GM21447 (cell line): ENCODE measurements around the gene ZNF121.
A peak's percentile ranks its signal among the peaks of the same experiment; 100 is the strongest.
"Not testable (repeated sequence)": the region's sequence is repeated elsewhere in the genome, so short reads cannot be mapped to it uniquely, and the experiment has no call there.

Experiments used
- ATAC-seq: cut with Tn5 transposase; IDR thresholded peaks from one replicate; pipeline ENCODE4 v1.9.1; 2021; ENCODE audit not compliant: unreplicated experiment

Gene ZNF121

DNA sequence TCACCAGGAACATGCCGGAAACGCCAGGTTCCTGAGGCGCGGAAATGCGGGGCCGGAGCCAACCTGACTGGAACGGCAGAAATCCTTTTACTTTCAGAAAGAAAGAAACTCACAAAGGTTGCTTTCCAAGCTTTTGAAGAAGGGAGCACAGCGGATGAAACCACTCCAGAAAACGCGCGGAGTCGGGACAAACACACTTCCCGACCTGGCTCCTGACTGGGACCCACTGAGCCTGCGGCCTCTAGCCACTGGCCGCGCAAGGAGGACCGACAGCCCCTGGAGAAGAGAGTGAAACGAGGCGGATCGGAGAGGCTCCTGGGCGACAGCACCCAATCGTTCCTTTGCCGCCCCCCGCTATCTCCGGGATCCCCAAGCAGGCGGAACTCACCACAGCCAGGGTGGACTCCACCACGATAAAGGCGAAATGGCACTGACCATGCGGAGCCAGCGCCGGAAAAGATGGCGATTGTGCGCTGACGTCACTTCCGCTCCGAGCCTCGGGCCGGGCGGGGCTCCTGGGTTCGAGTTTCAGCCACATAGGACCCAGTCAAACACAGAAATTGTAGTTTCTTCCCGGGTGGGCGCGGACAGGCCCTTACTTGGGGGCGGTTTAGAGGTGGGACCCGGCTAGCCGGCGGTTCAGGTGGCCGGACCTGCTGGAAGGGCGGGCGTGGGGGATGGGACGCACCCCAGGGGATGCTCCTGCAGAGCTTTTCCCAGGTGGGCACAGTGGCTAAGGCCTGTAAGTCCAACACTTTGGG lies at the start of gene ZNF121:
TSS of gene ZNF121 (minus strand) at position 432 of the 761 bp plus-strand sequence. CDS start 16,407 bp downstream, outside the sequence.
- ATAC-seq, result peak; percentile 76

DNA sequence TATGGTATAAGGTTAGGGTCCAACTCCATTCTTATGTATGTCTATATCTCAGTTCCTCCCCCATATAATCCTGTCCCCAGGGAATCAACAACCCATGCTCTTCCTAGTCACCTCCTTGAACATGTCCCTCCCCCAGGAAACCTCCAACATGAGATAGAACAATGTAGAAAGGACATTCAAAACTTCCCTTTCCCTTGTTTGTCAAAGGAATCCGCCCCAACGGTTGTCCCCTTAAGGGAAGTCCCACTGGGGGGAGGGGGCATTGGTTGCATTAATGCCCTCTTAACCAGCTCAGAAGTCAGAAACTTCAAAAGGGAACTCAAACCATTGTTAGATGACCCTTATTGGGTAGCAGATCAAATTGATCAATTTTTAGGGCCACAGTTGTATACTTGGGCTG lies 43.6 kb upstream of the ZNF121 start:
- no peak for ATAC-seq

DNA sequence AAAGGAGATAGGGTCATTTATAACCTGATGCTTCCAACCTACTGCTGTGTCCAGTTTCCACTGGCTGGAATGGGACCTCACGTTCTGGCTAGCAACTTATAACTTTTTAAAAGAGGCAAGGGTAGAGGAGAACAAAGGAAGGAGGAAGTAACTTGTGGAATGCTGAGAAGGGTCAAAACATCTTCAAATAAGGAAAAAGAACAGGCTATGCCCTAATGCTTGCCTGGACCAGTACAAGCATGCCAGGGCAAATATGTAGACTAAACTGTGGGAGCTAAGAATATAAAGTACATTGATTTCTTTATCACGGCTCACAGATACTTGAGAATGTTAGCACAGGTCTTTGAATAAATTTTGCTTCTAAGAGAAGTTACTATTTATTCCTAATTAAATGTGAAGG lies 38.2 kb upstream of the ZNF121 start:
- no peak for ATAC-seq

DNA sequence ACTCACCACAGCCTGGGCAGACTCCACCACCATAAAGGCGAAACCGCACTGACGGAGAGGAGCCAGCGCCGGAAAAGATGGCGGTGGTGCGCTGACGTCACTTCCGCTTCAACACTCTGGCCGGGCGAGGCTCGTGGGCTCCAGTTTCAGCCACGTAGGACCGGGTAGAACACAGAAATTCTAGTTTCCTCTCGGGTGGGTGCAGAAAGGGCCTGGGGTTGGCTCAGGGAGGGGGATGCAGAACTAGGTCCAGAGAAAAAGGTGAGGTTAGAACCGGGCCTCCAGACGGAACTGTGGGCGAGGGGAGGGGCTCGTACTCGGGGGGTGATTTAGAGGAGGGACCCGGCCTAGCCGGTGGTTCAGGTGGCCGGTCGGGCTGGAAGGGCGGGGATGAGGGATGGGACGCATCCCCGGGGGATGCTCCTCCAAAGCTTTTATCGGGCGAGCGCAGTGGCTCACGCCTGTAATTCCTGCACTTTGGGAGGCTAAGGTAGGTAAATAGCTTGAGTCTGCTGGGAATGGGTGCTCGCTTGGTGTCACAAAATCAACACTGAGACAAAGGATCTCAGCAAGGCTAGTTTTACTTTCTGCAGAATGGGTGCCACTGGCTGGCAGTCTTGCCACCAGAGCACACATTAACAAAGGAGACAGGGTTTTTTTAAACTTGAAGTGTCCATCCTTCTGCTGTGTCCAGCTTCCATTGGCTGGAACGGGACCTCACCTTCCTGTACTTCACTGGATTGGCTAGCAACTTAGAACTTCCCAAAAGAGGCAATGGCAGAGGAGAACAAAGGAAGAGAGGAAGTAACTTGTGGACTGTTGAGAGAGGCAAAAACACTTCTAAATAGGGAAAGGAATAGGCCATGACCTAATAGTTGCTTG lies 37.1 kb upstream of the ZNF121 start, which contains the start of gene ZNF561:
TSS of gene ZNF561 (minus strand) at position 77 of the 882 bp plus-strand sequence. CDS start 1,776 bp downstream, outside the sequence.
- ATAC-seq, result peak; percentile 75

DNA sequence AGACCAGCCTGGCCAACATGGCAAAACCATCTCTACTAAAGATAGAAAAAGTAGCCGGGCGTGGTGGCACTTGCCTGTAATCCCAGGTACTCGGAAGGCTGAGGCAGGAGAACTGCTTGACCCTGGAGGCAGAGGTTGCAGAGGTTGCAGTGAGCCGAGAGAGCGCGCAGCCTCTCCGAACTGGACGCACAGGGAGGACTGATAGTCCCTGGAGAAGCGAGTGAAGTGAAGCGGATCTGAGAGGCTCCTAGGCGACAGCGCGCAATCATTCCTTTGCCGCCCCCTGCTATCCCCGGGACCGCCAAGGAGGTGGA lies 36.5 kb upstream of the ZNF121 start:
- ATAC-seq, result no peak

DNA sequence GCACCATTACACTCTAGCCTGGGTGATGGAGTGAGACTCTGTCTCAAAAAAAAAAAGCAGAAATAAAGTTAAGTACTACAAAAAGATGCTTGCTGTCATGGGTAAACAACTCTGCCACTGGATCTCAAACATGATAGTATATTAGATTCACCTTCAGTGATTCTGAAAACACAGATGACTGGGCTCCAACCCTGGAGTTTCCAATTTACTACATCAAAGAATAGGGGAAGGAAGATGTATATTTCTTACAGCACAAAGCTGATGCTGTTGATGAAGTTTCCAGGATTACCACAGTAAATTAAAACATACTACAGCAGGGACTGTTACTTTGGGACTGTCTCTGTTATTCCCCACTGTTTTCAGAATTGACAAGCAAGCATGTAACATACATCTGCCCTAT lies 31.5 kb upstream of the ZNF121 start:
- ATAC-seq, result no peak

DNA sequence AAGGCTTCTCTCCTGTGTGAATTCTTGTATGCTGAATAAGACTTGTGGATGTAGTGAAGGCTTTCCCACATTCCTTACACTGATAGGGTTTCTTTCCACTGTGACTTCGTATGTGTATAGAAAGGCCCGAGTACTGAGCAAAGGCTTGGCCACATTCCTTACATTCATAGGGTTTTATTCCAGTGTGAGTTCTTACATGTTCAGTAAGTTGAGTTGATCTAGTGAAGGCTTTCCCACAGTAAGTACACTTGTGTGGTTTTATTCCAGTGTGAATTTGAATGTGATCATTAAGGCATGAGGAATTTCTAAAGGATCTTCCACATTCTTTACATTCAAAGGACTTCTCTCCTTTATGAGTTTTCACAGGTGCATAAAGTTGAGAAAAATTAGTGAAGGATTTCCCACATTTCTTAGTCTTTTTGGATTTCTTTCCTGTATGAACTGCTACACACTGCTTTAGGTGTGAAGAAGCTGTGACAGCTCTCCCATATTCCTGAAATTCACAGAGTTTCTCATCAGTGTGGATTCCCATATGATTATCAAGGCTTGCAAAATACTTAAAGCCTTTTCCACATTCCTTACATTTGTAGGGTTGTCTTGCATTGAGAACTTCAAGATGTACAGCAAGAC lies 26.3 kb upstream of the ZNF121 start:
- ATAC-seq, result no peak

DNA sequence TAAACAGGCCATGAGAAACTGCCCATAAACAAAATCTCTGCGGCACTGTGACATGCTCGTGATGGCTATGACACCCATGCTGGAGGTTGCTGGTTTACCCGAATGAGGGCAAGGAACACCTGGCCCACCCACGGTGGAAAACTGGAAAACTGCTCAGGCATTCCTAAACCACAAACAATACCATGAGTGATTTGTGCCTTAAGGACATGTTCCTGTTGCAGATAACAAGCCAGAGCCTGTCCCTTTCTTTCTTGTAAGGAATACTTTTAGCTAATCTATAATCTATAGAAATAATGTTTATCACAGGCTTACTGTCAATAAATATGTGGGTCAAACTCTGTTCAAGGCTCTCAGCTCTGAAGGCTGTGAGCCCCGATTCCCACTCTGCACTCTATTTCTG lies 24.6 kb upstream of the ZNF121 start:
- no peak for ATAC-seq

DNA sequence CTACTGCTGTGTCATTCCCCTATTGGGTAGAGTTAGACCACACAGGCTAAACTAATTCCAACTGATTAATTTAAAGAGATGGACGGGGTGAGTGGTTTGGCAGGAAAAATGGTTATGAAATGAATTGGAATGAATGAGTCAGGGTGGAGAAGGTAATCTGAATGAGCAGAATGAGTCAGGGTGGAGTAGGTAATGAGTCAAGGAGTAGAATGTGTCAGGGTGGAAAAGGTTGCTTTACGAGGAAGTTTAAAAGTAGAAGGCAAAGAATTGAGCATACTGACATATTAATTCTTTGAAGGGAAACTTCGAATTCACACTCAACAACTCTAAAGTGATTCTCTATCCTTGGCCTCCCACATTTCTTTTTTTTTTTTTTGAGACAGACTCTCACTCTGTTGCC lies 12.7 kb upstream of the ZNF121 start:
- ATAC-seq, result no peak

DNA sequence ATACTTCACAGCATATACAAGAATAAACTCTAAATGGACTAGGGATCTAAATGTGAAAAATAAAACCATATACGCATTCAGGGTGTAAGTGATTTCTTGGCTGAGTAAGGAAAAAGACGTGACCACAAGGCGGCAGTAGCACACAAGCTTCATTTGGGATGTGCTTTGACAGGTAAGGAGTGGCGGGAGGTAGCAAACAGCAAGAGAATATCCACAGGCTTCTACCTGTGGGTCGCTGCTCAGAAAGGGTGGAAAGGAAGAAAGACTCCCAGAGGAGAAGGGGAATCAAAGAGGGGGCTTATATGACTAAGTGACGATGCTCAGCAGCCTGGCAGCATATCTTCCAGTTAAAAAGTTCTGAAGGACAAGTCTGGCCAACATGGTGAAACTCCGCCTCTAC lies 2.5 kb upstream of the ZNF121 start:
- ATAC-seq, result no peak

DNA sequence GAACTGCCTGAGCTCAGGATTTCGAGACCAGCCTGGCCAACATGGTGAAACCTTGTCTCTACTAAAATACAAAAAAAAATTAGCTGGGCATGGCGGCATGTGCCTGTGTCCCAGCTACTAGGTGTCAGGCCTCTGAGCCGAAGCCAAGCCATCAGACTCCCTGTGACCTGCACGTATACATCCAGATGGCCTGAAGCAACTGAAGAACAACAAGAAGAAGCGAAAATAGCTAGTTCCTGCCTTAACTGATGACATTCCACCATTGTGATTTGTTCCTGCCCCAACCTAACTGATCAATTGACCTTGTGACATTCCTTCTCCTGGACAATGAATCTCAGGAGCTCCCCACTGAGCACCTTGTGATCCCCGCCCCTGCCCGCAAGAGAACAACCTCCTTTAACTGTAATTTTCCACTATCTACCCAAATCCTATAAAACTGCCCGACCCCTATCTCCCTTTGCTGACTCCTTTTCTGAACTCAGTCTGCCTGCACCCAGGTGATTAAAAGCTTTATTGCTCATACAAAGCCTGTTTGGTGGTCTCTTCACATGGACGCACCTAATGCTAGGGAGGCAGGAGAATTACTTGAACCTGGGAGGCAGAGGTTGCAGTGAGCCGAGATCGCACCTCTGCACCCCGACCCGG lies 2.1 kb downstream of the ZNF121 start:
- not testable (repeated sequence) for ATAC-seq

DNA sequence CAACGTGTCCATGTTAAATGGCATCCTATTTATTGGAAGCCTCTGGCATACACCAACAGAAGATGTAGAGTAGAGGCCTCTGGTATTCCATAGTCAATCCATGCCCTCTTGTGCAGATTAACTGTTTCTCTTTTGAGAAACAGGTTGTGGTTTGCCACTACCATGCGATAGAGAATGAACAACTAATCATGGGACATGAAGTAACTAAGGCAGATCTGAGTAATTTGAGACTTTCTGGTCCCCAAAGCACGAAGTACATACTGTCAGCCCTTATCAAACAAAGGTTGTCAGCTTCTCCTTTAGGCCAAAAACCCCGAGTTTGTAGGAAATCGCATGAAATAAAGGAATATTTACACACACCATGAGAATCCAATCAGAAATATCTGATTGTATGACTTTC lies 3.6 kb downstream of the ZNF121 start:
- ATAC-seq, result no peak

DNA sequence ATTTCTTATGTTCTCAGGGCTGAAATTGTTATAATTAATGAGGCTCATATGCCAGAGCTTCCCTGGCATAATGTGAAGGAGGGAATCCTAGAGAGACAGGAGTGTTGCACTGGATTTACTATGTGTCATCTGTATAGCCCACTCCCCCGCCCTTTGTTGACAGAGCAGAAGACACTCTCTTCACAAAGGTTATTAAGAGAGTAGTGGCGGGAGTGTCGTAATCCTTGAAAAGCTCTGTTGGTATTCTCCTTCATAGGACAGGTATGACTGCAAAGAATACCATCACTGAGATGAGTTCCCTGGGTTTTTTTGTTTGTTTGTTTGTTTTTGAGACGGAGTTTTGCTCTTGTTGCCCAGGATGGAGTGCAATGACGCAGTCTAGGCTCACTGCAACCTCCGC lies 14.0 kb downstream of the ZNF121 start:
- no peak for ATAC-seq

DNA sequence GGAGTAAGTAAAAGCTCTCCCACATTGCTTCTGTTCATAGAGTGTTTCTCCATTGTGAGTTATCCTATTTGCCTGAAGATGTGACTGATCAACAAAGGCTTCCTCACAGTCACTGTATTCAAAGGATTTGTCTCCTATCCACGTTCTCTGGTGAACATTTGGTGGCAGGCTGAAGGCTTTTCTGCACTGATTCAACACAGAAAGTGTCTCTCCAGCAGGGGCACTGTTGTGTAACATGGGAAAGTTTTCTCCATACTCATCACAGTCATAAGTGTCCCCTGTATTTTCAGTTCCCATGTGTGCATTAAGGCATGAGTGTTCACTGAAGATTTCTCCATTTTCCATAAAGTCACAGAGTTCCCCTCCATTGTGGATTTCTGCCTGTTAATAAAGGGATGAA lies 17.6 kb downstream of the ZNF121 start:
- no peak for ATAC-seq

DNA sequence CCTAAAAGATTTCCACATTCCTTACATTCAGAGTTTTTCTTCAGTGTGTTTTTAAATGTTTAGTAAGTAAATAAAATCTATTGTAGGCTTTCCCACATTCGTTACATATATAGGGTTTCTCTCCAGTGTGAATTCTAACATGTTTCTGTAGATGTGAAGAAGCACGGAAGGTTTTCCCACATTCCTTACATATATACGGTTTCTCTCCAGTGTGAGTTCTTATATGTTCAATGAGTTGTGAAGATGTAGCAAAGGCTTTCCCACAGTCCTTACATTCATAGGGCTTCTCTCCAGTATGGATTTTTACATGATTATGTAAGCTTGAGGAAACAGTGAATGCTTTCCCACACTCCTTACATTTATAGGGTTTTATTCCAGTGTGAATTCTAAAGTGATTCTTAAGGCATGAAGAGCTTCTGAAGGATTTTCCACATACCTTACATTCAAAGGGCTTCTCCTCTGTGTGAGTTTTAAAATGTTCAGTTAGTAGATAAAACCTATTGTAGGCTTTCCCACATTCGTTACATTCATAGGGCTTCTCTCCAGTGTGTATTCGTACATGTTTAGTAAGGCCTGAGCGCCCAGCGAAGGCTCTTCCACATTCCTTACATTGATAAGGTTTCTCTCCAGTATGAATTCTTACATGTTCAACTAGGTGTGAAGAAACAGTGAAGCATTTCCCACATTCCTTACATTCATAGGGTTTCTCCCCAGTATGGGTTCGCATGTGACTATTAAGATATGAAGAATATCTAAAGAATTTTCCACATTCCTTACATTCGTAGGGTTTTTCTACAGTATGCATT lies 18.2 kb downstream of the ZNF121 start:
- no peak for ATAC-seq

DNA sequence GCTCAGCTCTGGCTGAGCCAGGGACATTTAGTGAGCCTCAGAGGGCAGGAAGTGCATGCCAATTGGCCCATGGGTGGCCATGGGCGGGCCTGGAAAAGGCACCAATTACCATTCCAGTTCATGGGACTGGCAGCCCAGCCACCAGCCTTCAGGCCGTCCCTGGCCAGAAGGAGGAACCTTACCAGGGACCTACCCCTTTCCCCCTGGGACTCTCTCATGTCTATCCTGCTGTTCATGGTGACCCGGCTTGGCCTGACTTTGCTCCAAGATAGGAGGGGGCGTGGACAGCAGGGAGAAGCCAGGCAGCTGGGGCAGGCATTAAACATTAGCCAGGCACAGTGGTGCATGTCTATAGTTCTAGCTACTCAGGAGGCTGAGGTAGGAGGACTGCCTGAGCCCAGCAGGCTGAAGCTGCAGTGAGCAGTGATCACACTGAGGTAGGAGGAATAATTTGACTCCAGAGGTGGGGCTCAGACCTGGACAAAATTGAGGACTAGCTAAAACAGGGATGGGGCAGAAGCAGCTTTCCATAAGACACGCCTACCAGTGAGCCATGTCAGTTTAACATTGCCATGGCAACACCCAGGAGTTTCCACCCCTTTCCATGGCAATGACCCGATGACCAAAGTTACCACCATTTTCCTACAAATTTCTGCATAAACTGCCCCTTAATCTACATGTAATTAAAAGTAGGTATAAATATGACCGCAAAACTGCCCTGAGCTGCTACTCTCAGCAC lies 31.6 kb downstream of the ZNF121 start:
- no peak for ATAC-seq

DNA sequence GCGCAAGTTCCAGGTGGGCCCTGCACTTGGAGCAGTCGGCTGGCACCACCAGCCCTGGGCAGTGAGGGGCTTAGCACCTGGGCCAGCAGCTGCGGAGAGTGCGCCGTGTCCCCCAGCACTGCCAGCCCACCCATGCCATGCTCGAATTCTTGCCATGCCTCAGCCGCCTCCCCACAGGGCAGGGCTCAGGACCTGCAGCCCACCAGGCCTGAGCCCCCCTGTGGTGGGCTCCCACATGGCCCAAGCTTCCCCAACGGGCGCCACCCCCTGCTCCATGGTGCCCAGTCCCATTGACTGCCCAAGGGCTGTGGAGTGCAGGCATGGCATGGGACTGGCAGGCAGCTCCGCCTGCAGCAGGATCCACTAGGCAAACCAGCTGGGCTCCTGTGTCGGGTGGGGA lies 36.4 kb downstream of the ZNF121 start:
- ATAC-seq, result no peak

DNA sequence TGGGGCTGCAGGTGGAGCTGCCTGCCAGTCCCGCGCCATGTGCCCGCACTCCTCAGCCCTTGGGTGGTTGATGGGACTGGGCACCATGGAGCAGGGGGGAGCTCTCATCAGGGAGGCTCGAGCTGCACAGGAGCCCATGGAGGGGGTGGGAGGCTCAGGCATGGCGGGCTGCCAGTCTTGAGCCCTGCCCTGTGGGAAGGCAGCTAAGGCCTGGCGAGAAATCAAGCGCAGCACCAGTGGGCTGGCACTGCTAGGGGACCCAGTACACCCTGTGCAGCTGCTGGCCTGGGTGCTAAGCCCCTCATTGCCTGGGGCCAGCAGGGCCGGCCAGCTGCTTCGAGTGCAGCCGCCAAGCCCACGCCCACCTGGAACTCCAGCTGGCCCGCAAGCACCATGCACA lies 43.0 kb downstream of the ZNF121 start:
- ATAC-seq, result not testable (repeated sequence)

DNA sequence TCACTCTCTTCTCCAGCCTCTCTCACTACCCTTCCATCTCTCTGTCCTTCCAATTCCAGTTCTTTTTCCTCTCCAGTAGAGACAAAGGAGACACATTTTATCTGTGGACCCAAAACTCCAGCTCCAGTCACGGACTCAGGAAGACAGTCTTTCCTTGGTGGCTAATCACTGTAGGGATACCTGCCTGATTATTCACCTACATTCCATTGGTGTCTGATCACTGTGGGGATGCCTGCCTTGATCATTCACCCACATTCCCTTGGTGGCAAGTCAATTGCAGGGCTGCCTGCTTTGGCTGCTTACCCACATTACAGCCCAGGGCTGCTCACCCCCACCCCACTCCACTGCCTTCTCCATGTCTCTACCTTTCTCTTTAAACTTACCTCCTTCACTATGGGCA lies 44.4 kb downstream of the ZNF121 start:
- not testable (repeated sequence) for ATAC-seq

DNA sequence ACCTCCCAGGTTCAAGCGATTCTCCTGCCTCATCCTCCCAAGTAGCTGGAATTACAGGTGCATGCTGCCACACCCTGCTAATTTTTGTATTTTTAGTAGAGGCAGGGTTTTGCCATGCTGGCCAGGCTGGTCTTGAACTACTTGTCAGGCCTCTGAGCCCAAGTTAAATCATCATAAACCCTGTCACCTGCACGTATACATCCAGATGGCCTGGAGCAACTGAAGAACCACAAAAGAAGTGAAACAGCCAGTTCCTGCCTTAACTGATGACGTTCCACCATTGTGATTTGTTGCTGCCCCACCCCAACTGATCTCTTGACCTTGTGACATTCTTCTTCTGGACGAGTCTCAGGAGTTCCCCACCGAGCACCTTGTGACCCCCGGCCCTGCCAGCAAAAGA lies 45.1 kb downstream of the ZNF121 start:
- not testable (repeated sequence) for ATAC-seq
